ENCODE data around the gene TRAPPC12.
"Not testable (repeated sequence)": the region's sequence is repeated elsewhere in the genome, so short reads cannot be mapped to it uniquely, and the experiment has no call there.

The TRAPPC12 gene

DNA sequence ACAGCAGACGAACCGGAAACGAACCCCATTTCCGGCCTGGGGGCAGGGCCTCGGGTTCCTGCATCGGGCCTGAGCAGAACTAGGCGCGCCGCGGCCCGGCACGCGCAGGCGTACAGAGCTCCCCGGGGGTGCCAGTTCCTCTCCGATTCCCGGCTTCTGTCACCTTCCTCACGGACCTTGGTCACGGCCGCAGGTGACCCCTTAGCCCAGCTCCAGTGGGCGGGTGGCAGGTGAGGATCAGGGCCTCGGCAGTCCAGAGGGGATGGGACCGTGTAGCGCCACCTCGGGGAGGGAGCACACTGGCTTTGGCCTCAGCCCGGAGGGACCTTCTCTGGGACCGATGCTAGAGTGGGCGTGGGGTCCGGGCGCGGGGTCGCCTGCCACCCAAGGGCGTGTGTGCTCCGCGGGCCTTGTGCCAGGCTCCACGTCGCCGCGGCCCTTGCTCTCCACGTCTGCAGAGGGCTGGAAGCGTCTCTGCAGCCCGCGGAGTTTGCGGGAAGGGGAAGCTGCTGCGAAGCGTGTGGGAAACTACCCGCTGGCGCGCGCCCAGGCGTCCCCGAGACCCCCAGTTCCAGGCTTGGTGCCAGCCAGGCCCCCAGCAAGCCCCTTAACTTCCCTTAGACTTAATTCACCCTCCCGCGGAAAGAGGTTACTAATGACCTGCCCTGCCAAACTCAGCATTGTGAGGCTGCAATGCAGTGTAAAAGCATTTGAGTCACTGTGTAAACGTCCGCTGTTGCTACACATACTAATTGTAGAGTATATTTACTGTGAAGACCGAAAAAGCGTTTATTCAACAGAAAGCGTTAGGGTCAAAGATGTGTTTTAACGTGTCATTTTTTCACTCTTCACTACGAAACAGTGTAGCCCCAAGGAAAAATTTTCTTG lies at the start of gene TRAPPC12:
Gene TRAPPC12, plus strand, starts transcription at position 48 of the 888 bp plus-strand sequence. CDS start 7,930 bp downstream, outside the sequence.
- peak; percentile 91 for DNase-seq

DNA sequence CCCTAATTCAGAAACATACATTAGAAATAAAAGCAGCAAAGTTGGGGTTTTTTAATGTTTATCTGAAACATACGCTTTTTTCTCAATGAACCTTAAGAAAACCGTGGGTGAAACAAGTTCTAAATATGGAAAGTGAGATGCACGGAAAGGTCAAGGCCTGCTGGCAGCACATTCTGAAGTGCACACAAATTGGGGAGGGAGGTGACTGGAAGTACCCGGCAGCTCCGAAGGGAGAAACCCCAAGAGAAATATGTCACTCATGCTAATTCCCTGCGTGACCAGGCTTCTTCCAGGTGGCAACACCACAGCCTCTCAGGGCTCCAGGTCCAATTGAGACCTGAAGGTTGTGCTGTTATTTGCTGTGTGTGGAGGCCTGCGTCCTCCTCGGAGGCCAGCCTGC lies 47.4 kb upstream of the TRAPPC12 start:
- no peak for DNase-seq

DNA sequence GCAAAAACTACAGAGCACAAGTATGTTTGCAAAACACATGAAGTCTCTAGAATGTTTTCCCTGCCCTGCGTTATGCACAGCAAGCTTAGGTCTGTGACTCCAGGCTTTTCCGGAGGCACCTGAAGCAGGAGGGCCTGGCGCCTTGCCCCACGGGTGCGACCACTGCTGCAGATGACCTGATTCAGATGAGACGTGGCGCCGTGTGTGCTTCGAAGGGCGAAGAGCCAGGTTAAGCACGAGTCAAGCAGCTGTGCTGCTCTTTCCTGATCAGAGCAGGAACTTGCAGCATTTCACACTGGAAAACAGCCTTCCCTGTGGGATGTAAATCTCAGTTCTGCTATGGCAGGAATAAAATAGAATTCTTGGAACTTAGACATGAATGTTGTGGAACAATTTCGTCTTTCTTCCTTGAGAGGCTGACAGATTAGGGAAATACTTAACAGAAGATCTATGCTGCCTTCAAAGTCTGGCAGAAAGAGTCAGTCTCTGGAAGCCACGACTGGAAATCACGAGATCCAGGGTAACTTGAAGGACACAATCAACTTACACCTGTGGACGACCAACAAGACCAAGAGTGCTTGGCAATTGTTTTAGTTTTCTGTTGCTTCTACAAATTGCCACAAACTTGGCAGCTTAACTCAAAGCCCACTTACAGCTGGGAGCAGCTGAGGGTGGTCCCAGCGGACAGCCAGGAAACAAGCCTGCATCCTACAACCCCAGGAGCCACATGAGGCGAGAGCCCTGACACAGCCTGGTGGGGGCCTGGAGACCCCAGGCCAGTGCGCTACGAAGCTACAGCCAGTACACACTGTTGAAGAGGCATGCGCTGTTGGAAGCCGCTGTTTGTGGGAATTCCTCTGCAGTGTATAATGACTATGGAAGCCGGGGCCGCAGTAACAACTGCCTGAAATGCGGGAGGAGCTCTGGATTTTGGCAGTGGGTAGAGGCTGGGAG lies 44.8 kb upstream of the TRAPPC12 start:
- DNase-seq: no peak

DNA sequence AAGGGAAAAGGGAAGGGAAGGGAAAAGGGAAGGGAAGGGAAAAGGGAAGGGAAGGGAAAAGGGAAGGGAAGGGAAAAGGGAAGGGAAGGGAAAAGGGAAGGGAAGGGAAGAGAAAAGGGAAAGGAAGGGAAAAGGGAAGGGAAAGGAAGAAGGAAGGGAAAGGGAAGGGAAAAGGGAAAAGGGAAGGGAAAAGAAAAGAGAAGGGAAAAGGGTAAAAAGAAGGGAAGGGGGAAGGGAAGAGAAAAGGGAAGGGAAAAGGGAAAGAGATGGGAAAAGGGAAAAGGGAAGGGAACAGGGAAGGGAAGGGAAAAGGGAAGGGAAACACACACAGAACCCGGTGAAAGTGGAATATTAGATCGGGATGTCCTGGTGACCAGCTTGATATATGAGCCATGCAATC lies 42.6 kb upstream of the TRAPPC12 start:
- DNase-seq: no peak

DNA sequence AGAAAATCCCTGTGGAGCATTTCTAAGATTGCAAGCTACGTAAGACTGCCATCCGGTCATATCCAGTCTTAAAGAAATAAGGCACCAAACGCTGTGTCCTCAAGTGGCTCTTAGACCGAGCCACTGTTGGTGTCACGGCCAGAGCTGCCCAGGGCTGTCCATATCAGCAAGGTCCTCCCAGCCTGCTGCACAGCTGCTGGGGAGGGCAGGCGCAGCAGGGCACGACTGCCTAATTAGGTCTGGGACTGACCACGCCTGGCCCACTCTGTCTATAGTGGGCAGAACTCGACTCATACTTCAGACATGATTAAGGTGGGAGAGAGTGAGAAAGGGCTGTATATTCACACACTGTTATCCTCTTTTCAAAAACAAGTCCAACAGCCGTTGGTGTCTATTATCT lies 41.2 kb upstream of the TRAPPC12 start:
- DNase-seq: no peak

DNA sequence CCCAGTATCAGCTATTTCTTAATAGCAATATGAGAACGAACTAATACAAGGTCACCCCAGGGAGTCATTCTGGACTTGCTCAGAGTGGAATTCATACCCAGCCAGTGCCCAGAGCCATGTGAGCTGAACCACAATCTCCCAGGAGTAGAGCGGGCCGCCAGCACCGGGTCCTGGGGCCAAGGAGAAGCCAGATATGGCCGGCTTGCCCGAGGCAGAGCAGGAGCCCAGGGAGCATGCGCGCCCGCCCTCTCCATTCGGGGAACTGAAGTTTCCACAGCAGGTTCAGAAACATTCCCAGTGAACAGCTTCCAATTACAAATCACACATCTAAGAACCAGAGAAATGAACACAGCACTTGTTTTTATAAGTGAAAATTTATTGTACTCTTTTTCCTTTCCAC lies 39.4 kb upstream of the TRAPPC12 start:
- no peak for DNase-seq

DNA sequence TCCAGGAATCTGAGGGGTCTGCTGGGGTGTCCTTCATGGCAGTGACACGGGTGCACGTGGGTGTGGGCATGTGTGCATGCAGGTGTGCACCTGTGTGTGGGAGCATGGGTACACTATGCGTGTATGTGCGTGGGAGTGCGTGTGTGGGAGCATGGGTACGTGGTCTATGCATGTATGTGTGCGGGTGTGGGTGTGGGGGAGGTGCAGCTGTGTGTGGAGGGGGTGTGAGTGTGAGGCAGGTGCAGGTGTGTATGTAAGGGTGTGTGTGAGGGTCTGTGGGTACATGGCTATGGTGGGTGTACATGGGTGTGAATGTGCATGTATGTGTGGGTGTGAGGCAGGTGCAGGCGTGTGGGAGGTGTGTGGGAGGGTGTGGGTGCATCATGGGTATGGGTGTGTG lies 38.2 kb upstream of the TRAPPC12 start:
- no peak for DNase-seq

DNA sequence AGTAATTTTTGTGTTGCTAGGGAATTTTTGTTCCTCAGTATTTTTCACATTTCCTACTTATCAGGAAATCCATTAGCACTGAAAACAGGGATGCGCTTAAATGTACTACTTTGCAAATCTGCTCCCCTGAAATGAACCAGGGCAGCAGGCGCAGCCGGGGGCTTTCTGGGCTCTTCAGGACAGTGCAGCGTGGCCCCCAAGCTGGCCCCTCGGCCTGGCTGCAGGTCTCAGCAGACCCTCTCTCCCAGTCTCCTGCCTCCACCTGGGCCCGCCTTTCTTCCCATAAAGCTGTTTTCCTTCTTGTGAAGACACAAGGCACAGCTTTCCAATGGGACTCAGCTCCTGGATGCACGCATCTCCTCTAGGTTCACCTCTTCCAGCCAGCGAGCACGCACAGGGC lies 37.2 kb upstream of the TRAPPC12 start:
- DNase-seq: no peak

DNA sequence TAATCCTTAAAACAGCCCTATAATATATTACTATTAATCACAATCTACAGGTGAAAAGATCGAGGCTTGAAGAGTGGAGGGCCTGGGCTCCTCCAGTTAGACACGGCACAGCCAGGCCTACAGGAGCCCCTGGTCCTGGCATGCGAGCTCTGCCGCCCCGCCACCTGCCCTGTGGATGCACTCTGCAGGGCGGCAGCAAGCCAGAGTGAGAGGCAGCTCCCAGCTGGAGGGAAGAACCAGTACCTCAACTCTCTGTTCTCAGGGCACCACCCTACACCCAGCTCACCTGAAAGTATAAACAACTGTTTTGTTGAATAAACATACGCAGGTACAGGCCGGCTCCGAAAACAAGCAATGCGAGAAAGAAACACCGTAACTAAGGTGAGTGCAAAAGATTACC lies 36.5 kb upstream of the TRAPPC12 start:
- DNase-seq: no peak

DNA sequence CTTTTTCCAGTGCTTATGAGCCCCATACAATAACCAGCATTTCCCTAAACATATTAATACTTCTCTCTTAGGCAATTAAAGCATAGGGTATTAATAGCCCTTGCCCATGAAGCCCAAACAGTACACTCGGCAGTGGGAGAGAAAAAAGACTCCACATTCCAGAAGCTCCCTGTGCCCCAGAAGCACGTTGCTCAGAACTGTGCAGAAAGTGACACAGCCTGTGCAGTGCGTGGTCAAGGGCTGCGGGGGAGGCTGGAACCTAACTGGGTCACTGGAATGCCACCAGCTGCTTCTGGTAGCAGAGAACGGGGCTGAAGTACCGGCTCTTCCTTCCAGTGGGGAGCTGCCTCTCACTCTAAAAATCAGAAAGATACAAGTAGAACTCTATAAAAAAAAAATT lies 34.6 kb upstream of the TRAPPC12 start:
- no peak for DNase-seq

DNA sequence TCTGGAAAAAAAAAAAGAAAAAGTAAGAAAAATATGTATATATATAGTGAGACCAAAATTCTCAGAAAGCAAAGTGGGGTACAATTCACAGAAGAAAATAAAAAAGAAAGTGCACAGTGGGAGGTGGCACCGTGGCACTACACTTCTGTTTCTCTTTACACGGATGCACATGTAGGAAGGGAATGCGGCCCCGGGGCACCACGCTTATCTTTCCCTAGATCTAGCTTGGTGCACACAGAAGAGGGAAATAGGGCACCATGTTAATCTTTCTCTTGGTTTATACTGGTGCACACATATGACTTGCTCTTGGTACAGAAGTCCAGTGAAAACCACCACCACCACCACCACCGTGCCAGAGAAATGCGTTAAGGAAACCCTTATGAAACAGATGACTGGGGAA lies 33.9 kb upstream of the TRAPPC12 start:
- DNase-seq: no peak

DNA sequence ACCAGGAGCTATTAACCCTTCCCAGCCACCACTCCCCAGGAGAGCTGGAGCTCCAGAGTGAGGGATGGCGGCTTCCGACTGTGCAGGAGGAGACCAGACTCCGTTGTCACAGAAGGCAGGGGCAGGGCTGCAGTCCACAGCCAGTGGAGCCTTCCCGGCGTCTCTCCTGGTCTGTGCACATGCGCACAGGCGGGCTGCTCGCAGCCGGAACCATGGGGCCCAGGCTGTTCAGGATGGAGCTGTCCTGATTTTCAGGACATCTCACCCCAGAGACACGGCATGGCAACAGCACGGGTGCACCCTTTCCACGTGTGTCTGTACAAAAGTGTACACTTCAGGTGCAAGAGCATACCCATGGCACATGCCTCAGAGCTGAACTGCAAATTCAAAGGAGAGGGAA lies 30.7 kb upstream of the TRAPPC12 start:
- DNase-seq: no peak

DNA sequence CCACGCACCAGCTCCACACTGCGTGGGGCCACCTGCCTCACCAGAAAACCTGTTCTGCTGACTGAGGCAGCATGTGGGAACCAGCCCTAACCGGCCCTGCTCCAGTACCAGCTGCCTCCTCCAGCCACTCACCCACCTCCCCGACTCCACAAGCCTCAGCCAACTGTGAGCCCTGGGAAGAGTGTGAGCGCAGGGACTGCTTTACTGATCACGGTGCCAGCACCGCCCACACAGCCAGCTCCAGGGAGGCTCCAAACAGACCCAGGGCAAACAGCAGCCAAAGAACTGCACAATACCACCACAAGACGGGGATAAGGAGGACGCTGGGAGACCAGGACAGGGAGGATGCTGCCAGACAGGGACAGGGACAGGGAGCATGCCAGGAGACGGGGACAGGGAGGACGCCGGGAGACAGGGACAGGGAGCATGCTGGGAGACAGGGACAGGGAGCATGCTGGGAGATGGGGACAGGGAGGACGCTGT lies 30.2 kb upstream of the TRAPPC12 start:
- no peak for DNase-seq

DNA sequence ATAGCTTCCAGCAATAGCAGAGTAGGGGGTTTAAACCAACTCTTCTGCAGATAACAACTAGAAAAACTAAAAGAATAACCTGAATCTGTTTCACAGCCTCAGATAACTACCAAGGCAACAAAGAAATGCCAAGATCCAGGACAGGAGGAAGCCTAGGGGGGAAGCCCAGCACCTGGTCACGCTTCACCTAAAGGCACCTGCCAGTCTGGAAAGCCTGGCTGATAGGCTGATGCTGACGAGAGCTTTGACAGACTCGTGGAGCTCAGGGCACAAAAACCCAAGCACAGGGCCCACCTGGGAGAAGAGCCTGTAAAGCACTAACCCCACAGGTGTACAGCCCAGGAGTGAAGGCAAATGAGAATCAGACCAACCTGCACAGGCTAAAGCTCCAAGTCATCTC lies 24.5 kb upstream of the TRAPPC12 start:
- DNase-seq: no peak

DNA sequence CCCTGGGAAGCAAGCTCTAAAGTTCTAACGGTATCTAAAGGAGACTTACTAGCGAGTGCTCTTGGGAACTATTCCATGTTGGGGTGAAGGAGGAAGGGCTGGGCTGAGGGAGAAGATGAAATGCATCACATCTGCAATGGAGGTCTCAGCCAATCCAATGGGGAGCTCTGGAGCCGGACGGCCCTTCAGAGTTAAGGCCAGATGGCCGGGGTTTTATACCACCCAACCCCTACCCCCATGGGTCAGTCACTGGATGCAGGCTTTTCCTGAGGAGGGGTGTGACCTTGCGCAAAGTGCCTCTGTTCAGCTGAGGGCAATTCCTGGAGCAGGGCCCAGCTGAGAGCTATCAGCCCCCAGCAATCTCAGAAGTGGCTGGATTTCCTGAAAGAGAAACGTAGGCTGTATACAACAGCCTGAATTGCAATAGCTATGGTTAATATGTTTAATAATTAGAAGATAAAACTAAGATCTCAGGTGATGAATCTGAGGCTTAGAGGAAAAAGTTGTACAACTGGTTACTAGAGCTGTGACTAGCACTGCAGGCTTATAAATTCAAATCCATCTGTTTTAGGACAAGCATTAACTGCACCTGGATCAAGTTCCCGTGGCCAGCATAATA lies 23.4 kb upstream of the TRAPPC12 start:
- DNase-seq: no peak

DNA sequence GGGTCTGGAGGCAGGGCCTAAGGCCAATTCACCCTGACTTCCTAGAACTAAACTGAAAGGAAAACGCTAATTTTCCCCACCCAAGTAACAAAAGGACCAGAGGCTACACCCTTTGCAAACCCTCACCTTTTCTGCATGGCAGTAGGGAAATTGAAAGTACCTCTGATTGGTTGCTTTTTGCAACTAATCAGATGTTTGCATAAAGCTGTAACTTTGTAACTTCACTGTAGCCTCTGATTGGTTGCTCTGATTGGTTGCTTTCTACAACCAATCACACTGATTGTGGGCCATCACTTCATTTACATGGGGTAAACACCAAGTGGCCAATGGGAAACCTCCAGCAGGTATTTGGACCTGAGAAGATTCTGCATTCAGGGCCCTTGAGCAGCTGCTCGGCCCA lies 22.7 kb upstream of the TRAPPC12 start:
- DNase-seq: no peak

DNA sequence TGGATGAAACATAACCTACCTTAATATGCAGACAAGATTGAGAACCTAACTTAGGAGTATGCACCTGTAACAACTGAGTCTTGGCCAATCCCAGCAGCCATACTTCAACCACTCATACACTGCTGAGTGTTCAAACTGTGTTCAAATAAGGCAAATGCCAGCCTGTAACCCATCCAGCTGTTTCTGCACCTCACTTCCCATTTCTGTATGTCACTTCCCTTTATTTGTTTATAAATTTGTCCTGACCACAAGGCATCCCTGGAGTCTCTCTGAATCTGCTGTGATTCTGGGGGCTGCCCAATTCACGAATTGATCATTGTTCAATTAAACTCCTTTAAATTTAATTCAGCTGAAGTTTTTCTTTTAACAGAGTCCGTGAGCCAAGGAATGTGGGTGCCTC lies 22.0 kb upstream of the TRAPPC12 start:
- not testable (repeated sequence) for DNase-seq

DNA sequence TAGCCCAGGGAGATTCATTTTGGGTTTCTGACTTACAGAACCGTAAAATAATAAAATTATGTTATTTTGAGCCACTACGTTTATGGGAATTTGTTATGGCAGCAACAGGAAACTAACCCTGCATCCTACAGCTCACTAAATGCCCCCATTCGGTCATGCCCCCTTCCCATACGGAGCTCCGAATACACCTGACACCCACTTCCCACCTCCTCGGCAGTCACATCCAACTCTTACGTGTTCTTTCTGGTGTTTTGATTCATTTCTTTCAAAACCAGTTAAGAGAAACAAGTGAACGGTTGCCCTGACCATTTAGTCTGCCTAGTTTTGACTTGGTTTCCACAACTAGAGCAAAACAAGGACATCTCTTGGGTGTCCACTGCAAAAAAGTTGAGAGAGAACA lies 21.6 kb upstream of the TRAPPC12 start:
- DNase-seq: no peak

DNA sequence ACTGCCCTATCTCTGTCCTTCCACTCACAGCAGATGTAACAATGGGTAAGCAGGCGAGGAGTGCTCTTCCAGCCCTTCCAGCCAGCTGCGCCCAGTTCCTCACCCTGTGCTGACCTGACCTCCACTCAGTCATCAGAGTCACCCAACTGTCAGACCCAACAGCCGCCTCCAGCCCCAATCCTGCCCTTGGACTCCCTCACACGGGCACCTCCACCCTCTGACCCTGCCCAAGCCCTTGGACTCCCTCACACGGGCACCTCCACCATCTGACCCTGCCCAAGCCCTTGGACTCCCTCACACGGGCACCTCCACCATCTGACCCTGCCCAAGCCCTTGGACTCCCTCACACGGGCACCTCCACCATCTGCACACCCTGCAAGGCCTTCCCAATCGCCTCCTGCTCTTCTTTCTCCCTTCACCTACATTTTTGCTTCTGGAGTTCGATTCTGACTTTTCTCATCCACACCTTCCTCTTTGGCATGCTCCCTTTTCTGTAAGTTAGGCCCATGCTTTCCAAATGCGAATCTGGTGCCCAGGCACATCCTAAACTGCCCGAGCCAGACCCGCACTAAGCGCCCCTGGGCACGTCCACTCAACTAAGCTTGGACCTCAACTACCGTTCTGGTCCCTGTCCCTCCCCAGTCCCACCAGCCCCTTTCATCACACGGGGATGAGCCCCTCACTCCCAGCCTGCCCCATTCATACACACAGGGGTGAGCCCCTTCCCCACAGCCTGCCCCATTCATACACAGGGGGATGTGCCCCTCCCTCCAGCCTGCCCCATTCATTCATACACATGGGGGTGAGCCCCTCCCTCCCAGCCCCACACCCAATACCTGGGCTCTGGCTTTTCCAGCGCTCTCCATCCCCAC lies 17.7 kb upstream of the TRAPPC12 start:
- DNase-seq: no peak

DNA sequence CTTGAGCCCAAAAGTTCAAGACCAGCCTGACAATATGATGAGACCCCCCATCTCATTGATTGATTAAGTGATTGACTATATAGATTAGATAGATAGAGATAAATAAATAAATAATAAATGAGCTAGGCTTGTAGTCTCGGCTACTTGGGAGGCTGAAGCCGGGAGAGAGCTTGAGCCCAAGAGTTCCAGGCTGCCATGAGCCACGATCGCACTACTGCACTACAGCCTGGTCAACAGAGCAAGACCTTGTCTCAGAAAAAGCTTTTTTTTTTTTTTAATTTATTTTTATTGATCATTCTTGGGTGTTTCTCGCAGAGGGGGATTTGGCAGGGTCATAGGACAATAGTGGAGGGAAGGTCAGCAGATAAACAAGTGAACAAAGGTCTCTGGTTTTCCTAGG lies 14.3 kb upstream of the TRAPPC12 start:
- DNase-seq: no peak

DNA sequence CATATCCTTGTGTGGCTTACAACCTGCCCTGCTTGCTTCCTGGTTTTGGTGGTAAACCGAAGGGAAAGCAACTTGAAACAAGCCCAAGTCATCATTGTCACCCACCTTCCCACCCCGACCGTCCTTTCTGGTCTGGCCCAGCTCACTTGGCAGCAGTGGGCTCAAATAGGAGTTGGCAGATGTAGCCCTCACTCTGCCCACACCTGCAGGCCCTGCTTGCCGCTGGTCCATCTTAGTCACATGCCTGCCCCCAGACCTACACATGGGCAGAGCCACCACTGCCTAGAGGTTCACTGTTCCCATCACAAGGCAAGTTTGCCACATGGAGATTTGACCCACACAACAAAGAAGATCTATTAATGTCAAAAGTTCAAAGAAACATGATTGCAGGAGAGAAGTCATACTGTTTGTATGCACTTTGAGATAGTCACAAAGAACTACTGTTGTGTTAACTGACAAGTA lies 11.2 kb upstream of the TRAPPC12 start:
- DNase-seq: no peak
